ENCODE measurements around the gene PGAM1.

Gene PGAM1

DNA sequence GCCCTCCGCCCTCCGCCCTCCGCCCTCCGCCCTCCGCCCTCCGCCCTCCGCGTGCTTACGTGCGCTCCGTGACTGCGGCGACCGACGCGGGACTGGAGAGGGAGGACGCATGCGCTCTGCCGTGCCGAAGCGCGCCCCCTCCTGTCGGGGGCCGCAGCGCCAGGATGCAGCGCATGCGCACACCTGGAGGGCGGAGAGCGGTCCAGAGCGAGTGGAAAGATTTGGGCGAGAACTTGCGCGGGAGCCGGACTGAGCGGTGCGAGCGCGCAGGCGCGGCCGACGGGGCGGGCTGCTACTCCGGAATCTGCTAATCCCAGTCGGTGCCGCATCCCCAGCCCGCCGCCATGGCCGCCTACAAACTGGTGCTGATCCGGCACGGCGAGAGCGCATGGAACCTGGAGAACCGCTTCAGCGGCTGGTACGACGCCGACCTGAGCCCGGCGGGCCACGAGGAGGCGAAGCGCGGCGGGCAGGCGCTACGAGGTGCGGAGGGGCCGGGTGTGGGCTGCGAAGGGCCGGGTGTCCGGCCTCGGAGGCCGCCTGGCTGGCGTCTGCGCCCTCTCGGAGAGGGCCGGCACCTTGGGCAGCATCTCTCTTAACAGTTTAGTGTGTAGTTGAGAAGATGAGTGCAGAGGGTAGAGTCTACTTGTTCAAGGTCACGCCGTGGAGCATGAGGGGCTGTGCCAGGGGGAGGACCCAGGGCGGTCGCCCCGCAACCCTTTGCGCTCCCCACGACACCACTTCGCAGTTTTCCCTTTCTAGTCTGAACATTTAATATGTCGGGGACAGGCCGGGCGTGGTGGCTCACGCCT is at the start of gene PGAM1:
TSS of gene PGAM1 (plus strand) at position 228 of the 812 bp plus-strand sequence. CDS start at position 345, 117 bp downstream.
- TF ChIP-seq POLR2A (IDR thresholded peaks at IDR 0.05; ENCODE audit: low read depth, low read length) = peak; percentile 55
- DNase-seq (ENCODE audit: insufficient read length, low spot score) (peak; percentile 99), FAIRE-seq (no peak)

DNA sequence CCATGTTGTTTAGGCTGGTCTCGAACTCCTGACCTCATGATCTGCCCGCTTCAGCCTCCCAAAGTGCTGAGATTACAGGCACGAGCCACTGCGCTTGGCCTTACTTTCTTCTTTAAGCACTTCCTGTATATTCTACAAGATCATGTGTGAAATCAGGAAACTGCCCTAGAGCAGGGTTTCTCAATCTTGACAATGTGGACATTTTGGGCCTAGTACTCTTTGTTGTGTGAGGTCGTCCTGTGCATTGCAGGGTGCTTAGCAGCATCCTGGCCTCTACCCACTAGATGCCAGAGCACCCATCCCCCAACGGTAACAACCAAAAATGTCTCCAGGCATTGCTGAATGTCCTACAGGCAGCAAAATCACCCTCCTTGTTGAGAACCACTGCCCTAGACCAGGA is 49.6 kb upstream of the PGAM1 start:
- no peak for TF ChIP-seq POLR2A (IDR thresholded peaks at IDR 0.05; ENCODE audit: low read depth, low read length)
- DNase-seq (ENCODE audit: insufficient read length, low spot score) = no peak
- FAIRE-seq = no peak

DNA sequence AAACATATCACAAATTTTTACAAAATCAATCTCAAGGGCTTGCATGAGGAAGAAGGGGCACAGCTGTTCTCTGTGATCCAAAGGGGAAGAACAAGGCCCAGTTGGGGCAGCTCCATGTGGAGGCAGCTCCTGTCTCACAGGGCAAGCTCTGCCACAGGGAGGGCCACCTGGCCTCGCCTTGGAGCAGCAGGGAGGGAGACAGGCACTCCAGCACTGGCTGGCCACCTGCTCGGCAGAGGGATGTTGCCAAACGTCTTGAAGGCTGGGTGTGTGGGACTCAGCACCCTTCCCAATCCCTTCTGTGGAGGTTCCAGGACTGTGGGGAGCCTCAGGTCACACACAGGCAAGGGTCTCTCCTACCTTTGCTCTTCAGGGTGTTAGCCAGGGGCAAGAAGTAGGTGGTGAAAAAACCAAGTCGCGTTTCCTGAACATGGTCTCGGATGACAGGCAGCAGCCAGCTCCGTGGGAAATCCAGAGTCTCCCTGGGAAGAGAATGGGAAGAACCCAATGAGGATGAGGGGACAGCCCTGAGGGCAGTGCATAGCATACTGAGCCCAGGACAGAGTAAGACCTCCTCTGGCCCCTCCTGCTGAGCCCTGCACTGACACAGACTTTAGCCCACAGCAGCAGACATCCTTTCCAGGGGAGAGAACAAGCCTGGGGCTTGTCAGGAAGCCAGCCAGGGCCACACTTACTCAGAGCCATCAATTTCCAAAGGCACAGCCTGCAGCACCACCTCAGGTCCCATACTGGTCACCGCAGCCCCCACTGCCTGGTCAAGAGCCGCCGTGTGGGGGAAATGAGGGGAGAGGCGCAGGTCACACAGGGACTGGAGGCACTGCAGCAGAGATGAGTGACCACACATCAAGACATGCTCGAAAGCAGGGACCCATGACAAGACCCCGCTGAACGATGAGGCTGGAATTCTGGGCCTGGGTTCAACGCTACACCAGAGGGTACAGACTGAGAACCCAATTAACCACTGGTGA is 46.8 kb upstream of the PGAM1 start:
- no peak for FAIRE-seq
- TF ChIP-seq POLR2A (IDR thresholded peaks at IDR 0.05; ENCODE audit: low read depth, low read length) = no peak
- no peak for DNase-seq (ENCODE audit: insufficient read length, low spot score)

DNA sequence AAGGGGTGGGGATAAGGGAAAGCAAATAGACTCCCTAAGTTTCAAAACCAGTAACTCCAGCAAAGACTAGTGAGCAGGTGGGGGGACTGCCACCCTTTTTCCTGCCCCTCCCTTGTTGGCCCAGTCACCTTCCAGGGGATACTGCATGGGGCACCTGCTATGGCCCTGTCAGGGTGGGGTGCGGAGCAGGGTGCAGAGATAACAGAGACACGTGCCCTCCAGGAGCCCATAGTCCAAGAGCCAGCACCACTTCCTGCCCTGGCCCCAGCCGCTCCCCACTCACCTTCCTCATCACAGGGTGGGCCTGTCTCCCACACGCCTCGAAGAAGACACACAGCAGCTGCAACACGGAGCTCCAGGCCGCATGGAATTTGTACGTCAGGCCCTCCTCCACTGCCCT is 45.5 kb upstream of the PGAM1 start:
- no peak for FAIRE-seq
- no peak for TF ChIP-seq POLR2A (IDR thresholded peaks at IDR 0.05; ENCODE audit: low read depth, low read length)
- DNase-seq (ENCODE audit: insufficient read length, low spot score) = no peak

DNA sequence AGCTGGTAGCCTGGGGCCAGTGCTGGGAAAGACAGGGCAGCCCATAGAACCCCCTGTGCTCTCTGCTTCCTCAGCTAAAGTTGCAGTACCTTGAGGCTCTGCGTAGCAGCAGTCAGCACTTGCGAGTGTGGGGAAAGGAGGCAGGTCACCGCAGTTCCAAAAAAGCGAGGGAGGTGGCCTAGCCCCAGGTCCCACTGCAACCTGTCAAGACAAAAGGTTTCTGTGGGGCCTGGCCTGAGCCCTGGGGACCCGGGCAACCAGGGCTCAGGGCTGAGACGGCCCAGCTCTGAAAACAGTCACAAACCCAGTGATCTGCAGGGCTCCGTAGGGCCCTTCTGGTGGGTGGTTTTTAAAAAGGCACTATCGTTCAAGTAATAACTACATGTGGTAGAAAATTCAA is 44.4 kb upstream of the PGAM1 start:
- DNase-seq (ENCODE audit: insufficient read length, low spot score) = no peak
- no peak for TF ChIP-seq POLR2A (IDR thresholded peaks at IDR 0.05; ENCODE audit: low read depth, low read length)
- FAIRE-seq = no peak

DNA sequence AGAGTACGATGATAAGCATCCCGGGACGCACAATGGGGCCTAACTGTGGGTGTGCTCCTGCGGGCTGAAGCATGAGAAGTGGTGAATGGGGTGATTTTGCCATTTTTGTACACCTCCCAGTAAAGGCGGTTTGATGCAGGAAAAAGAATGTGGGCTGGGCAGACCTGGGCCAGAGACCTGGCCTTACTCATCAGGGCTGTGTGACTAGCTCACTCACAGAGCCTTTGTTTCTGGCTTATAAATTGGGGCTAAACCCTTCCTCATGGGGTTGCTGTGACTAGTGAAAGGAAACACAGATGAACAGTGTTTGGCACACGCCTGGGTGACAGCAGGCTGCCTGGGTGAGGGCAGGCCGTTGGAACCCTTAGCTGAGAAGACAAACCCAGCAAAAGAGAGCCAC is 42.8 kb upstream of the PGAM1 start:
- DNase-seq (ENCODE audit: insufficient read length, low spot score) (no peak), FAIRE-seq (no peak)
- no peak for TF ChIP-seq POLR2A (IDR thresholded peaks at IDR 0.05; ENCODE audit: low read depth, low read length)

DNA sequence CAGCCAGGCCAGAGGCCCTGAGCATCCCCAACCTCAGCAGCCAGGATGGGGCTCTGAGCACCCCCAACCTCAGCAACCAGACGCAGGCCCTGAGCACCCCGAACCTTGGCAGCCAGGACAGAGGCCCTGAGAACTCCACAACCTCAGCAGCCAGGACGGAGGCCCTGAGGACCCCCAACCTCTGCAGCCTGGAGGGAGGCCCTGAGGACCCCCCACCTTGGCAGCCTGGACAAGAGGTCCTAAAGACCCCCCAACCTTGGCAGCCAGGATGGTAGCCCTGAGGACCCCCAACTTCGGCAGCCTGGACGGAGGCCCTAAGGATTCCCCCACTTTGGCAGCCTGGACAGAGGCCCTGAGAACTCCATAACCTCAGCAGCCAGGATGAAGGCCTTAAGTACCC is 41.8 kb upstream of the PGAM1 start:
- DNase-seq (ENCODE audit: insufficient read length, low spot score) = no peak
- no peak for TF ChIP-seq POLR2A (IDR thresholded peaks at IDR 0.05; ENCODE audit: low read depth, low read length)
- FAIRE-seq = no peak

DNA sequence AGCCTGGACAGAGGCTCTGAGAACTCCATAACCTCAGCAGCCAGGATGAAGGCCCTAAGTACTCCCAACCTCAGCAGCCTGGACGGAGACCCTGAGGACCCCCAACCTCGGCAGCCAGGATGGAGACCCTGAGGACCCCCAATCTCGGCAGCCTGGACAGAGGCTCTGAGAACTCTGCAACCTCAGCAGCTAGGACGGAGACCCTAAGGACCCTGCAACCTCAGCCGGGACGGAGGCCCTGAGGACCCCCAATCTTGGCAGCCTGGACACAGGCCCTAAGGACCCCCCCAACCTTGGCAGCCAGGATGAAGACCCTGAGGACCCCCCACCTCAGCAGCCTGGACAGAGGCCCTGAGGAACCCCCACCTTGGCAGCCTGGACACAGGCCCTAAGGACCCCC is 41.4 kb upstream of the PGAM1 start:
- DNase-seq (ENCODE audit: insufficient read length, low spot score) = no peak
- TF ChIP-seq POLR2A (IDR thresholded peaks at IDR 0.05; ENCODE audit: low read depth, low read length) = no peak
- FAIRE-seq = no peak

DNA sequence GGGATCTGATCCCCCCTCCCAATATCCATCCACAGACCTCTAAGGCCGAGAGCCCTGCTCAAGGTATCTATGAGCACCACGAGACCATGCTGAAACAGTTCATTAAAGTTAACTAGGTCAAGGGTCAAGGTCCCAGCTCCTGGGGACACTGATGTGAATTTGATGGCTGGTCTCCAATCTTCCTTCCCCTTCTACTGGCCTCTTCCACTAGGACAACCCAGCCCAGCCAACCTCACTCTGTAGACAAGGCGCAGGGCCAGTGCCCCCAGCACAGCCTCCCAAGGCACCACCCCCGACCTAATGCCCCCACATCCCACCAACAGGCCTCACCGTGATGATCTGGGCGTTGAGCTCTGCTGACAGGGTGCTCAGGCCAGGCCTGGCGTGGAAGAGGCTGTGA is 40.4 kb upstream of the PGAM1 start:
- no peak for TF ChIP-seq POLR2A (IDR thresholded peaks at IDR 0.05; ENCODE audit: low read depth, low read length)
- DNase-seq (ENCODE audit: insufficient read length, low spot score) = no peak
- no peak for FAIRE-seq

DNA sequence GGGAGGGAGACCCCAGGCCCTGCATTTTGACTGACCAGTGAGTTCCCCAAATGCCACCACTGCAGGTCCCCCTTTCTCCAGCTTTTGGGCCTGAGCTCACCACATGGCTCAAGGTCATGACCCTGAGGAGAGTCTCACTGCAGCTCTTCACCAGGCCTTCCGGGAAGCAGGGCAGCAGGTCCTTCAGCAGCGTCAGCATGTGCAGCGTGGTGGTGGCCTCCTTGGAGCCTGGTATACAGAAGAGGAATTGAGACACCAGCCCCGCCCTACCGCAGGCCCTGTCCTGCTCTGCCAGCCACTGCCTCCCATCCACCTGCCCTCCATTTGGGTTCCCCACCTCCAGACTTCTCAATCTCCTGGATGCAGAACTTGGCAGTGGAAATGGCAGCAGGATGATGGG is 37.8 kb upstream of the PGAM1 start:
- no peak for TF ChIP-seq POLR2A (IDR thresholded peaks at IDR 0.05; ENCODE audit: low read depth, low read length)
- no peak for DNase-seq (ENCODE audit: insufficient read length, low spot score)
- FAIRE-seq = no peak

DNA sequence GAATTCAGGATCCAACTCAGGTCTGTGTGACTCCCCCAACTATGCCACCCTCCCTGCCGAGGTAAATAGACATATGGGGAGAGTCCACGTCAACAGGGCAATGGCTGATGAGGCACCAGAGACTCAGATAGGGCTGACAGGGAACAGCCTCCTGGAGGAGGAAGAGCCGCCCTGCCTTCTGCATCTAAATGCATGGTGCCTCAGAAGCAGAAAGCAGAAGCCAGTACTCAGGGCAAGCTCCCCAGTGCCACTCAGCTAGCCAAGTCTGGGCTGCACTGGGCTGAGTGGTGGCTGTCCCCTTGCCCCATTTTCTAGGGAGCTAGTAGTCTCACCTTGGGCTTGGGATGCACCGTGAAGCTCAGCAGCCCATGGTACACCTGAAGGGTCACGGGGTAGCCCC is 35.9 kb upstream of the PGAM1 start:
- DNase-seq (ENCODE audit: insufficient read length, low spot score) (no peak), FAIRE-seq (no peak)
- TF ChIP-seq POLR2A (IDR thresholded peaks at IDR 0.05; ENCODE audit: low read depth, low read length) = no peak

DNA sequence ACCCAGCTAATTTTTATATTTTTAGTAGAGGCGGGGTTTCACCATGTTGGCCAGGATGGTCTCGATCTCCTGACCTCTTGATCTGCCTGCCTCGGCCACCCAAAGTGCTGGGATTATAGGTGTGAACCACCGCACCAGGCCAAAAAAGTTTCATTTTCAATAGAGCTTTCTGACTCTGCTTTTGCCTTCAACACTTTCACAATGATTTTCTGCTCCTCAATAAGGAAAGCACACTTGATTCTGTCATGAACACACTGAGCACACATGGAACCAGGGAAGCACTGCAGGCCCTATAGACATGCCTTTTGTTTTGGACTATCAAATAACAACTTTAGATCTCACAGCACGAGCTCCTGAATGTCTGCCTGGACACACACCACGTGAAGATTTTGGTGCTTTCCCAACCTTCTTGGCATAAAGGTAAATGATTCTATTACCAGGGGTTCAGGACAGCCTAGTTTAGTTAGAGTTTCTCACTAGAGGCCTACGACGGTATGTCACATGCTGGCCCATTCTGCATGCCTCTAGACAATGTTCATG is 32.9 kb upstream of the PGAM1 start:
- FAIRE-seq (no peak), DNase-seq (ENCODE audit: insufficient read length, low spot score) (no peak)

DNA sequence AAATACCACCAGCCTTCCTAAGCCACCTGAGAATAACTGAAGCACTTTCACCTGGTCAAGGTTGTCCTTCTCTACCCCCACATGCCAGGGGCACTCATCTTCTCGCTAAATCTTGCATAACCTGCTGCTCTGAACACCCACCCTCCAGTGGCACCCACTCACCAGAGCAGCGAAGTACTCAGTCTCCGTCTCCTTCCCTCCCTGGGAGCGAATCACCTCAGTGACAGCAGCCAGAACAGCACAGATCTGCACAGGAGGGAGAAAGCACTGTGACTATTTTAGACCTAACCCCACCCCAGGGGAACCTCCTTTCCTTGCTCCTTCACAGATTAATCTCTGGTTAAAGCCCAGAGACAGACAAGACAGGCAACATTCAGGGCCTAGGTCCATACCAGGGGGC is 29.9 kb upstream of the PGAM1 start:
- DNase-seq (ENCODE audit: insufficient read length, low spot score) (no peak), FAIRE-seq (no peak)
- TF ChIP-seq POLR2A (IDR thresholded peaks at IDR 0.05; ENCODE audit: low read depth, low read length) = no peak

More for the DNA sequence above, 32.9 kb upstream of the PGAM1 start:
- TF ChIP-seq POLR2A (IDR thresholded peaks at IDR 0.05; ENCODE audit: low read depth, low read length) = no peak

Data from H54 (cell line).